NCI-H1092 treated with DMSO at 0.1 percent for 48 hours (cell line): ENCODE data around the gene WDR4.
"Not testable (repeated sequence)": the region's sequence is repeated elsewhere in the genome, so short reads cannot be mapped to it uniquely, and the experiment has no call there.

Source experiments
- DNase-seq: peaks from one replicate; lab custom pipeline; 2025; lab: John Stamatoyannopoulos, UW

WDR4 gene

DNA sequence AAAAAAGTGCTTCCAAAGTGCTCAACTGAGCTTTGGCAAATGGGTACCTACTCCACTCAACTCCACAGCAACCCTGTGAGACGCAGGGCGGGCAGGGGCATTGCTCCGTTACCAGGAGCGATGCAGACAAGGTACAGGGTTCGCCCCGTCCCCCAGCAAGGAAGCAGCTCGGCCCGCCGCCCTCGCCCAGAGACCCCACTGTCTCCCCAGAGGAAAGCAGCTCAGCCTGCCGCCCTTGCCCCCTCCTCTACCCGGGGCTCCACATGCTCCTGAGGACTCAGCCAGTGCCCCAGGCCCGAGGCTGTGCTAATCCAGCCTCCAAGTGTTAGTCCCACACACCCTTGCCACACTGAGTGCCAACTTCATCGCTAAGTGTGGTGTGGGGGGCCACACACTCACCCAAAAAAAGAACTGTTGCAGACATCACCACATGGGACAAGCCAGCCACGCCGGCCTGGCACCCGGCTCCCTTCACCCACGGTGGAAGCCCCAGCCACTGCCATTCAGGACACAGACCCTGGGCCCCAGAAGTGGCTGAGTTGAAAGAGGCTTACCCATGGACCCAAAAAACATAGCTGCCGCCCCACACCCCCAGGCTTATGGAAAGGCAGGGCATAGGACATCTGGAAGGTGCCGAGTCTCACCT is 26.3 kb downstream of the WDR4 start:
- no peak for DNase-seq

- no peak for DNase-seq
Measured at GRCh38 chr21:42851812-42852665, 27.3 kb downstream of the WDR4 start.

GRCh38 chr21:42850866-42851391 is 28.4 kb downstream of the WDR4 start:
- no peak for DNase-seq

DNA sequence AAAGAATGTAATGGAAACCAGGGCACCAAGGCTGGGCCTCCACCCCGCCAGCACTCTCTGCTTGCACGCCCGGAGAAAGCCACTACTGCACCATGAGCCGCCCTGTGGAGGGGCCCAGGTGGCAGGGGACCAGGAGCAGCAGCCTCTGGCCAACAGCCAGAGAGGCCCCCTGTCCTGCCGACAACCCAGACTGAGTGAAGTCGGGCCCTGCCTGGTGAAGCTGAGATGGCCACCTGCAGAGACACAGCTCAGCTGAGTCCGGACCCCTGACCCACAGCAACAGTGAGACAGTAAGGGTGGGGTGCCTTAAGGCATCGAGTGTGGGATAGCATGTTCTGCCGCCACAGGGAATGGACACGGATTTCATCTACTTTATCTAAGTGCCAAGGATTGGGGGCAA is 28.9 kb downstream of the WDR4 start:
- DNase-seq, result no peak

- no peak for DNase-seq
Measured at GRCh38 chr21:42849759-42850412, 29.5 kb downstream of the WDR4 start.

- DNase-seq, result no peak
Measured at GRCh38 chr21:42848932-42849758, 30.2 kb downstream of the WDR4 start.

DNA sequence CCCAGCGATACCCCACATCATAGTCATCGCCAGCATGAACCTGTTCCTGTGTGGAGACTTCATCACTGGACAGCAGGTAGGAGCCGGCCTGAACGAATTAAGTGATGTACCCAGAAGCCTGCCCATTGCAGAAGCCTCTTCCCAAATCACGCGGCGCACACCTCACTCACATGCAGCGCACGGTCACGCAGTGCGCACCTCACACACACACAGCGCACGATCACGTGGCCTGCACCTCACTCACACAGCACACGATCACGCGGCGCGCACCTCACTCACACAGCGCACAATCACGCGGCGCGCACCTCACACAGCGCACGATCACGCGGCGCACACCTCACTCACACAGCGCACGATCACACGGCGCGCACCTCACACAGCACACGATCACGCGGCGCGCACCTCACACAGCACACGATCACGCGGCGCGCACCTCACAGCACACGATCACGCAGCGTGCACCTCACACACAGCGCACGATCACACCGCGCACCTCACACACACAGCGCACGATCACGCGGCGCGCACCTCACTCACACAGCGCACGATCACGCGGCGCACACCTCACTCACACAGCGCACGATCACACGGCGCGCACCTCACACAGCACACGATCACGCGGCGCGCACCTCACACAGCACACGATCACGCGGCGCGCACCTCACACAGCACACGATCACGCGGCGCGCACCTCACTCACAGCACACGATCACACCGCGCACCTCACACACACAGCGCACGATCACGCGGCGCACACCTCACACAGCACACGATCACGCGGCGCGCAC is 31.0 kb downstream of the WDR4 start:
- not testable (repeated sequence) for DNase-seq

- no peak for DNase-seq
Measured at GRCh38 chr21:42847726-42848125, 31.6 kb downstream of the WDR4 start.

- no peak for DNase-seq
Measured at GRCh38 chr21:42847051-42847707, 32.2 kb downstream of the WDR4 start.

DNA sequence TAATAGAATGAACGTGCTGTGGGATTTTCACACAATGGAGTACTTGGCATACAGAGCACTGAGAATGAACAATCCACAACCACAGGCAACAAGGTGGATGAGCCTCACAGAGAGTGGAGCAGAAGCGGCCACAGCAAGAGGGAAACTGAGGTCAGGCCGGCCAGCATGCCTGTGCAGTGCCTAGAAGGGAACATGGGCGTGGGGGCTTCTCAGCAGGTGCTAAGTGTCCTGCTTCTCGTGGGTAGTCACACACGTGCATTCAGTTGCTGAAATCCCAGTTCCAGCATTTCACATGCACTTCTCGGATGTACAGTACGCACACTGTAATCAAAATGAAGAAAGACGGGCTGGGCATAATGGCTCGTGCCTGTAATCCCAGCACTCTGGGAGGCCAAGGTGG is 33.1 kb downstream of the WDR4 start:
- DNase-seq, result no peak

GRCh38 chr21:42845296-42845965 is 33.9 kb downstream of the WDR4 start:
- DNase-seq, result peak; percentile 64

DNA sequence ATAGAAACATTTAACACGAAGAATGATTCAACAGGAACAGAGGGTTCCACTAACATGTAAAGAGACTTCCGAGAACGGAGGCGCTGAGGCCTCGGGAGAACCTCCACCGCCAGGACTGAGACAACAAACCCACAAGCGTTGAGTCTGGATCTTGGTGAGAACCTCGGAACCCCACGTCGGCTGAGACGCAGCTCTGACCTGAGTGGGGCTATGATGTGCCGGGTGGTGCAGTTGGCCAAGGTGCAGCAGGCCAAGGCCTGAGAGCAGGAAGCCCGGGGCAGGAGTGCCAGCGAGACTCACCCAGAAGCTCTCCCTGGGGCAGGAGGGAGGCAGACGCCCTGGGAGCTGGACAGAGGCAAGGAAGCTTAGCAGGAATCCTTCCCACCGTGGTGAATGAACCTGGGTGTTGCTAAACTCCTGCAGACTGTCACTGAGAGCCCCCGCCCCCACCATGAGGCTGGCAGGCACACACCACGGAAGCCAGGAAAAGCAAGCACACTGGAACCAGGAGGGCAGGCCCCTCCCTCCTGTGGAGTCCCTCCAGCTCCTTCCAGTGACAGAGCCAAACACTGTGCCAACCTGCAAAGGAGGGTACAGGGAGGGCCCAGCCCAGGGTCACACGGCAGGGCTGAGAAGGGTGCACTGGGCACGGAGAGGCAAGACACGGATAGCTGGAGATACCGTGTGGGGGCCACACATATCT is 34.8 kb downstream of the WDR4 start:
- DNase-seq, result no peak

DNA sequence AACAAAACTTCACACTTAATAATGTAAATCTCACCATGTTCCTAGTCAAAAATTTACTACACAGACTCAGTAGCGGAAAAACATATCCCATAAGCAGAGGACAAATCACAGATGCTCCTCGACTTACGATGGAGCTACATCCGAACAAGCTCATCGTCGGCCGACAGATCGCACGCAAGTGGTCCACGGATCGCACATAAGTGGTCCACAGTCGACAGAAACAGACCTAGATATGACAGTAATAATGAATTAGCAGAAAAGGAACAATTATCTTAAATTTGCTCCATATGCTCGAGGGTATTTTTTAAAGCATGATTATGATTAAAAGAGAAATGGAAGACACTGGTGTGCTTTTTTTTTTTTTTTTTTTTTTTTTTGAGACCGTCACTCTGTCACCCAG is 36.3 kb downstream of the WDR4 start:
- no peak for DNase-seq

DNA sequence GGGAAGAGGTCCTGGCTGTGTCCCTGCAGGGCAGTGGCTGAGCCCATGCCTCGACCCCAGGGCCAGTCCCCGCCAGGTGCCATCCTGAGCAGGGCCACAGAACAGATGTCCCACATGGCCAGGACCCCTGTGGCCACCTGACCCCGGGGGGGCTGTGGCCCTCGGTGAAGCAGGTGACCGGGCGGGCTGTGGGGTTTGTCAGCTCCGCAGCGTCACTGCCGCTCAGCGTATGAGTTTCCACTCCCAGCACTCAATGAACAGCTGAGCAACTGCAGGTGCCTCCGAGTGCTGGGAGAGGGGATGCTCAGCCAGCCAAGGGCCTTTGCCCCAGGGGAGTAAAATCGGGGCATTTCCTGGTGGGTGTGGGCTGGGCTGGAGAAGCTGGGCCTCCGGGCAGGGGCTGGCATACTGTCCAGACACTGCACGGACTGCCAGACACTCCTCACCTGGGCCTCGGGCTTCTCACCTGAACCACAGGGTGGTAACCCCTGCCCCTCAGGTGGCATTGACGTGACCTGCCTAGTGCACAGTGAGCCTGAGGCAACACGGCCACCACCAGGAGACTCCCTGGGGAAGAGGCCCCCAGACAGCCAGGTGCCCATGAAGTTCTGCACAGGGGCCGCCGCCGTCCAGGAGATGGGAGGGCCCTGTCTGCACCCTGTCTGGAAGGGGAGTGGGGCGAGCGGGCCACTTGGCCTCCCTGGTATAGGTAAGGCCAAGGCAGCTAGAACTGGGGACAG is 37.3 kb downstream of the WDR4 start:
- not testable (repeated sequence) for DNase-seq

DNA sequence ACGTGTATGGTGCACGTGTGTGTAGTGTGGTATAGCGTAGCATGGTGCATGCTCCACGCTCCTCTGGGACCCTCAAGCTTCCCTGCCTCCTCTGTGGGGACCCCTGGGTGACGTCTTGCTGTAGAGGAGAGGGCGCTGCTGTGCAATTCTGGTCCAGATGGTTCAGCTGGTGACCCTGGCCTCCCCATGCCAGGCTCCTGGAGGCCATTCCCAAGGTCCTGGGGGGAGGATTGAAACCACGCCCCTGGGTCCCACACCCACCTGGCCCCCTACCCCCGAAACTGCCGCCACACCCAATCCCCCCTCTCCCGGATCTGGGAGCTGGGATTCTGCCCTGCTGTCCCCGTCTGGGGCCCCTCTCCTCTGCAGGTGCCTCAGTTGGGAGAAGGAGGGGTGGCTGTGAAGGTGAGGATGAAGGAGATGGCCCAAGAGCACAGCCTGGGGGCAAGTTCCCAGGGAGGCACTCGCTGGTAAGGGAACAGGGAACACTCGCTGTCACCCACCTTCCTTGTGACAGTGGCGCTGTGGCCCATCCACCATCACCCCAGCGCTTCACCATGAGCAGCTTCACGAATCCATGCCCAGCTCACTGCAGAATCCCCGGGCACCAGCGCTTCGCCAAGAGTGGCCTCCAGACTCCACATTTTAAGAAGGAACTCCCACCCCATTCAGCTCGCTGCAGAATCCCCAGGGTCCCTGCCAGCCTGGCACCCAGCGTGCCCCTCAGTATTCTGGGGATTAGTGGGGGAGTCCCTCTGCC is 38.0 kb downstream of the WDR4 start:
- no peak for DNase-seq

DNA sequence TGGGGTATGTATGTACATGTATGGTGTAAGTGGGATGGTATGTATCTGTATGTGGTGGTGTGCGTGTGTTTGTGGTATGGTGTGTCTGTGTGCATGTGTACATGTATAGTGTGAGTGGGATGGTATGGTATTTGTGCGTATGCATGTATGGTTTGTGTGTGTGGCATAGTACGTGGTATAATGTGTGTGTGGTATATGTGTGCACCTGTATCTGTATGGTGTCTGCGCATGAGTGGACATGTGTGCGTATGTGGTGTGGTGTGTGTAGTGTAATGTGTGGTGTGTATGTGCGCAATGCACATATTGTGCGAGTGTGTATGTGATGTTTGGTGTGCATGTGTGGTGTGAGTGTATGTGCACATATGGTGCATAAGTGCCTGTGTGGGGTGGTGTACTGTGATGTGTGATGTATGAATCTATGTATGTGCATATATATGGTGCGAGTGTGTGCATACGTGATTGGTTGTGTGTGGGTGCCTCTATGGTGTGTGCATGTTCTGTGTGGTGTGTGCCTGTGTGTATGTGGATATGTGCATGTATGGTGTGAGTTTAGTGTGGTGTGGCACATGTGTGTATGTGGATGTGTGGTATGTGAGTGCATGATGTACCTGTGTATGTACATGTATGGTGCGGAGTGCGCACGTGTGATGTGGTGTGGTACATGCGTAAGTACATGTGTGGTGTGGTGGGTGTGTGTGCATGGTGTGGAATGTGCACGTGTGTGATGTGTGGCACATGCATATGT is 38.8 kb downstream of the WDR4 start:
- no peak for DNase-seq
